GM23338 (cell line): ENCODE results near the gene TRAPPC12. TPM values are rescaled to one million over a fixed set of nuclear protein-coding genes. Genes with fewer than 3 reads are reported as not detected.

ENCODE experiments used
- ATAC-seq: fragments of 200-7000 bp; cut with Tn5 transposase; 3 replicates; pipeline ENCODE4 v1.9.1; 2020
- DNase-seq: peaks from one replicate; pipeline ENCODE4 v3.0.0-alpha.2; 2015; ENCODE audit warnings: low spot score
- H2AFZ ChIP-seq: fragments of 200-600 bp; sonication (generic); 2 replicates; pipeline ENCODE4 v1.8.0; 2016; ENCODE audit warnings: antibody characterized with exemption, mild to moderate bottlenecking, moderate library complexity
- H3F3A ChIP-seq: fragments of 200-600 bp; sonication (generic); replicated peaks from 2 replicates; pipeline ENCODE4 v1.8.0; 2017; ENCODE audit warnings: antibody characterized with exemption, mixed run types, low read depth
- H3K27ac ChIP-seq: fragments of 200-600 bp; sonication (generic); 2 replicates; pipeline ENCODE4 v1.6.1; 2016; ENCODE audit warnings: low read depth
- H3K27me3 ChIP-seq: fragments of 200-600 bp; sonication (generic); 2 replicates; pipeline ENCODE4 v1.8.0; 2016; ENCODE audit warnings: mild to moderate bottlenecking, mixed run types, moderate library complexity; ENCODE audit not compliant: insufficient read depth
- H3K36me3 ChIP-seq: fragments of 200-600 bp; sonication (generic); 2 replicates; pipeline ENCODE4 v1.8.0; 2016; ENCODE audit warnings: mild to moderate bottlenecking; ENCODE audit not compliant: insufficient read depth
- H3K4me1 ChIP-seq: fragments of 200-600 bp; sonication (generic); 2 replicates; pipeline ENCODE4 v1.8.0; 2016; ENCODE audit warnings: mild to moderate bottlenecking, moderate library complexity; ENCODE audit not compliant: insufficient read depth
- H3K4me2 ChIP-seq: fragments of 200-600 bp; sonication (generic); 2 replicates; pipeline ENCODE4 v1.7.1; 2017; ENCODE audit warnings: mixed run types
- H3K4me3 ChIP-seq: fragments of 200-600 bp; sonication (generic); 2 replicates; pipeline ENCODE4 v1.6.1; 2016; ENCODE audit warnings: mixed run types
- H3K79me2 ChIP-seq: fragments of 200-600 bp; sonication (generic); replicated peaks from 2 replicates; pipeline ENCODE4 v1.8.0; 2017; ENCODE audit warnings: mild to moderate bottlenecking; ENCODE audit not compliant: insufficient read depth
- H3K9me2 ChIP-seq: fragments of 200-600 bp; sonication (generic); 2 replicates; pipeline ENCODE4 v1.8.0; 2017; ENCODE audit not compliant: insufficient read depth
- H4K20me1 ChIP-seq: fragments of 200-600 bp; sonication (generic); replicated peaks from 2 replicates; pipeline ENCODE4 v1.8.0; 2017; ENCODE audit warnings: mild to moderate bottlenecking; ENCODE audit not compliant: insufficient read depth
- H3K27ac Mint-ChIP-seq: 2 replicates; pipeline ENCODE4 v1.8.0; 2020; ENCODE audit warnings: inconsistent platforms, mild to moderate bottlenecking, moderate library complexity, mixed read lengths
- H3K27me3 Mint-ChIP-seq: 3 replicates; pipeline ENCODE4 v1.8.0; 2022; ENCODE audit warnings: low read depth, mild to moderate bottlenecking, moderate library complexity, mixed read lengths, inconsistent platforms; ENCODE audit not compliant: insufficient read depth, poor library complexity
- H3K36me3 Mint-ChIP-seq: 3 replicates; pipeline ENCODE4 v1.8.0; 2021; ENCODE audit warnings: low read depth, mild to moderate bottlenecking, inconsistent platforms, moderate library complexity, mixed read lengths
- H3K4me1 Mint-ChIP-seq: 3 replicates; pipeline ENCODE4 v1.8.0; 2020; ENCODE audit warnings: mild to moderate bottlenecking, inconsistent platforms, mixed read lengths
- H3K4me3 Mint-ChIP-seq: 3 replicates; pipeline ENCODE4 v1.8.0; 2021; ENCODE audit warnings: moderate library complexity, mild to moderate bottlenecking, inconsistent platforms, mixed read lengths
- H3K9me3 Mint-ChIP-seq: 3 replicates; pipeline ENCODE4 v1.8.0; 2020; ENCODE audit warnings: moderate library complexity, mild to moderate bottlenecking, inconsistent platforms, mixed read lengths
- CREB1 ChIP-seq: fragments of 250-450 bp; sonication (Bioruptor Pico); IDR thresholded peaks from 2 replicates; pipeline ENCODE4 v1.5.0; 2020; ENCODE audit warnings: low read depth, mild to moderate bottlenecking, moderate library complexity
- CTCF ChIP-seq, 2 experiments: fragments of 200-600 bp in 1 of 2; sonication (generic) in 1 of 2; conservative IDR thresholded peaks; 2 replicates each; pipeline versions ENCODE4 v1.5.1 to v1.6.1; 2016 to 2017; ENCODE audit warnings: antibody characterized with exemption in 2 of 2, low read depth in 2 of 2, mild to moderate bottlenecking in 2 of 2, moderate library complexity in 1 of 2
- EZH2 ChIP-seq: fragments of 200-600 bp; sonication (generic); IDR thresholded peaks from one replicate; pipeline ENCODE4 v1.8.0; 2017; ENCODE audit warnings: antibody characterized with exemption, mild to moderate bottlenecking, low read depth; ENCODE audit not compliant: unreplicated experiment
- EZH2phosphoT487 ChIP-seq: fragments of 200-600 bp; sonication (generic); IDR thresholded peaks from one replicate; pipeline ENCODE4 v1.8.1; 2018; ENCODE audit warnings: antibody characterized with exemption; ENCODE audit not compliant: unreplicated experiment
- JUNB ChIP-seq: IDR thresholded peaks from one replicate; pipeline ENCODE4 v1.6.1; 2016; ENCODE audit warnings: antibody characterized with exemption; ENCODE audit not compliant: unreplicated experiment
- NANOG ChIP-seq: IDR thresholded peaks from 2 replicates; pipeline ENCODE4 v1.6.1; 2016; ENCODE audit warnings: antibody characterized with exemption, borderline replicate concordance
- POLR2AphosphoS5 ChIP-seq: IDR thresholded peaks from 2 replicates; pipeline ENCODE4 v1.6.1; 2016; ENCODE audit warnings: antibody characterized with exemption, low read depth
- STAT1 ChIP-seq: IDR thresholded peaks from one replicate; pipeline ENCODE4 v1.6.1; 2016; ENCODE audit warnings: antibody characterized with exemption; ENCODE audit not compliant: unreplicated experiment
- ZNF114 ChIP-seq: fragments of 250-450 bp; sonication (Bioruptor Pico); IDR thresholded peaks from 2 replicates; pipeline ENCODE4 v1.5.0; 2020; ENCODE audit warnings: mild to moderate bottlenecking, moderate library complexity
- ZNF331 ChIP-seq: fragments of 250-450 bp; sonication (Bioruptor Pico); IDR thresholded peaks from 2 replicates; pipeline ENCODE4 v1.5.0; 2020; ENCODE audit warnings: low read depth, mild to moderate bottlenecking, moderate library complexity
- polyA plus RNA-seq: library from polyadenylated mRNA; unstranded; fragments of >200 nt; fragmentation: Nextera tagmentation; extraction: Ambion mirVana; gene quantifications from 2 replicates; pipeline ENCODE4 v1.2.1, GENCODE V29; 2016
- total RNA-seq: library from RNA; depleted of rRNA; stranded (reverse); fragments of >200 nt; shearing (Covaris generic); gene quantifications from 2 replicates; pipeline ENCODE4 v1.2.3, GENCODE V29; 2014
- TF ChIP-seq, protein P1 (sequence below): IDR thresholded peaks from 2 replicates; pipeline ENCODE4 v1.6.1; 2016; ENCODE audit warnings: antibody characterized with exemption
- TF ChIP-seq, protein P2 (sequence below): fragments of 250-450 bp; sonication (Bioruptor Pico); IDR thresholded peaks from 2 replicates; pipeline ENCODE4 v1.5.0; 2020; ENCODE audit warnings: mild to moderate bottlenecking, moderate library complexity
- TF ChIP-seq, protein P3 (sequence below): IDR thresholded peaks from one replicate; pipeline ENCODE4 v1.6.1; 2018; ENCODE audit warnings: antibody characterized with exemption; ENCODE audit not compliant: unreplicated experiment

The TRAPPC12 gene
- total and polyA plus RNA-seq, 2 experiments from 2014 or later = 48.9 to 57.7 TPM

- no peak overlapping the region for H3K4me3 ChIP-seq
- H4K20me1 ChIP-seq = no peaks in the 10 kb centered on the region
- no peak overlapping the region for H2AFZ ChIP-seq
- no peak overlapping the region for H3K27ac ChIP-seq
- TF ChIP-seq ZNF114 (CRISPR knock-in tag) (no peak), CREB1 (CRISPR knock-in tag) (no peak), EZH2 (no peak), JUNB (no peak), ZNF331 (no peak), POLR2AphosphoS5 (no peak), NANOG (no peak), STAT1 (no peak), EZH2phosphoT487 (no peak), CTCF (conservative IDR thresholded peaks at IDR 0.05; ENCODE audit: low read depth in 2 of 2) (no peak)
- TF ChIP-seq, protein P1, sequence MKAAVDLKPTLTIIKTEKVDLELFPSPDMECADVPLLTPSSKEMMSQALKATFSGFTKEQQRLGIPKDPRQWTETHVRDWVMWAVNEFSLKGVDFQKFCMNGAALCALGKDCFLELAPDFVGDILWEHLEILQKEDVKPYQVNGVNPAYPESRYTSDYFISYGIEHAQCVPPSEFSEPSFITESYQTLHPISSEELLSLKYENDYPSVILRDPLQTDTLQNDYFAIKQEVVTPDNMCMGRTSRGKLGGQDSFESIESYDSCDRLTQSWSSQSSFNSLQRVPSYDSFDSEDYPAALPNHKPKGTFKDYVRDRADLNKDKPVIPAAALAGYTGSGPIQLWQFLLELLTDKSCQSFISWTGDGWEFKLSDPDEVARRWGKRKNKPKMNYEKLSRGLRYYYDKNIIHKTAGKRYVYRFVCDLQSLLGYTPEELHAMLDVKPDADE = no peak
- TF ChIP-seq, protein P2, sequence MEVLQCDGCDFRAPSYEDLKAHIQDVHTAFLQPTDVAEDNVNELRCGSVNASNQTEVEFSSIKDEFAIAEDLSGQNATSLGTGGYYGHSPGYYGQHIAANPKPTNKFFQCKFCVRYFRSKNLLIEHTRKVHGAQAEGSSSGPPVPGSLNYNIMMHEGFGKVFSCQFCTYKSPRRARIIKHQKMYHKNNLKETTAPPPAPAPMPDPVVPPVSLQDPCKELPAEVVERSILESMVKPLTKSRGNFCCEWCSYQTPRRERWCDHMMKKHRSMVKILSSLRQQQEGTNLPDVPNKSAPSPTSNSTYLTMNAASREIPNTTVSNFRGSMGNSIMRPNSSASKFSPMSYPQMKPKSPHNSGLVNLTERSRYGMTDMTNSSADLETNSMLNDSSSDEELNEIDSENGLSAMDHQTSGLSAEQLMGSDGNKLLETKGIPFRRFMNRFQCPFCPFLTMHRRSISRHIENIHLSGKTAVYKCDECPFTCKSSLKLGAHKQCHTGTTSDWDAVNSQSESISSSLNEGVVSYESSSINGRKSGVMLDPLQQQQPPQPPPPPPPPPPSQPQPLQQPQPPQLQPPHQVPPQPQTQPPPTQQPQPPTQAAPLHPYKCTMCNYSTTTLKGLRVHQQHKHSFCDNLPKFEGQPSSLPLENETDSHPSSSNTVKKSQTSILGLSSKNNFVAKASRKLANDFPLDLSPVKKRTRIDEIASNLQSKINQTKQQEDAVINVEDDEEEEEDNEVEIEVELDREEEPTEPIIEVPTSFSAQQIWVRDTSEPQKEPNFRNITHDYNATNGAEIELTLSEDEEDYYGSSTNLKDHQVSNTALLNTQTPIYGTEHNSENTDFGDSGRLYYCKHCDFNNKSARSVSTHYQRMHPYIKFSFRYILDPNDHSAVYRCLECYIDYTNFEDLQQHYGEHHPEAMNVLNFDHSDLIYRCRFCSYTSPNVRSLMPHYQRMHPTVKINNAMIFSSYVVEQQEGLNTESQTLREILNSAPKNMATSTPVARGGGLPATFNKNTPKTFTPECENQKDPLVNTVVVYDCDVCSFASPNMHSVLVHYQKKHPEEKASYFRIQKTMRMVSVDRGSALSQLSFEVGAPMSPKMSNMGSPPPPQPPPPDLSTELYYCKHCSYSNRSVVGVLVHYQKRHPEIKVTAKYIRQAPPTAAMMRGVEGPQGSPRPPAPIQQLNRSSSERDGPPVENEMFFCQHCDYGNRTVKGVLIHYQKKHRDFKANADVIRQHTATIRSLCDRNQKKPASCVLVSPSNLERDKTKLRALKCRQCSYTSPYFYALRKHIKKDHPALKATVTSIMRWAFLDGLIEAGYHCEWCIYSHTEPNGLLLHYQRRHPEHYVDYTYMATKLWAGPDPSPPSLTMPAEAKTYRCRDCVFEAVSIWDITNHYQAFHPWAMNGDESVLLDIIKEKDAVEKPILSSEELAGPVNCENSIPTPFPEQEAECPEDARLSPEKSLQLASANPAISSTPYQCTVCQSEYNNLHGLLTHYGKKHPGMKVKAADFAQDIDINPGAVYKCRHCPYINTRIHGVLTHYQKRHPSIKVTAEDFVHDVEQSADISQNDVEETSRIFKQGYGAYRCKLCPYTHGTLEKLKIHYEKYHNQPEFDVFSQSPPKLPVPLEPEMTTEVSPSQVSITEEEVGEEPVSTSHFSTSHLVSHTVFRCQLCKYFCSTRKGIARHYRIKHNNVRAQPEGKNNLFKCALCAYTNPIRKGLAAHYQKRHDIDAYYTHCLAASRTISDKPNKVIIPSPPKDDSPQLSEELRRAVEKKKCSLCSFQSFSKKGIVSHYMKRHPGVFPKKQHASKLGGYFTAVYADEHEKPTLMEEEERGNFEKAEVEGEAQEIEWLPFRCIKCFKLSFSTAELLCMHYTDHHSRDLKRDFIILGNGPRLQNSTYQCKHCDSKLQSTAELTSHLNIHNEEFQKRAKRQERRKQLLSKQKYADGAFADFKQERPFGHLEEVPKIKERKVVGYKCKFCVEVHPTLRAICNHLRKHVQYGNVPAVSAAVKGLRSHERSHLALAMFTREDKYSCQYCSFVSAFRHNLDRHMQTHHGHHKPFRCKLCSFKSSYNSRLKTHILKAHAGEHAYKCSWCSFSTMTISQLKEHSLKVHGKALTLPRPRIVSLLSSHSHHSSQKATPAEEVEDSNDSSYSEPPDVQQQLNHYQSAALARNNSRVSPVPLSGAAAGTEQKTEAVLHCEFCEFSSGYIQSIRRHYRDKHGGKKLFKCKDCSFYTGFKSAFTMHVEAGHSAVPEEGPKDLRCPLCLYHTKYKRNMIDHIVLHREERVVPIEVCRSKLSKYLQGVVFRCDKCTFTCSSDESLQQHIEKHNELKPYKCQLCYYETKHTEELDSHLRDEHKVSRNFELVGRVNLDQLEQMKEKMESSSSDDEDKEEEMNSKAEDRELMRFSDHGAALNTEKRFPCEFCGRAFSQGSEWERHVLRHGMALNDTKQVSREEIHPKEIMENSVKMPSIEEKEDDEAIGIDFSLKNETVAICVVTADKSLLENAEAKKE = no peak
- TF ChIP-seq, protein P3, sequence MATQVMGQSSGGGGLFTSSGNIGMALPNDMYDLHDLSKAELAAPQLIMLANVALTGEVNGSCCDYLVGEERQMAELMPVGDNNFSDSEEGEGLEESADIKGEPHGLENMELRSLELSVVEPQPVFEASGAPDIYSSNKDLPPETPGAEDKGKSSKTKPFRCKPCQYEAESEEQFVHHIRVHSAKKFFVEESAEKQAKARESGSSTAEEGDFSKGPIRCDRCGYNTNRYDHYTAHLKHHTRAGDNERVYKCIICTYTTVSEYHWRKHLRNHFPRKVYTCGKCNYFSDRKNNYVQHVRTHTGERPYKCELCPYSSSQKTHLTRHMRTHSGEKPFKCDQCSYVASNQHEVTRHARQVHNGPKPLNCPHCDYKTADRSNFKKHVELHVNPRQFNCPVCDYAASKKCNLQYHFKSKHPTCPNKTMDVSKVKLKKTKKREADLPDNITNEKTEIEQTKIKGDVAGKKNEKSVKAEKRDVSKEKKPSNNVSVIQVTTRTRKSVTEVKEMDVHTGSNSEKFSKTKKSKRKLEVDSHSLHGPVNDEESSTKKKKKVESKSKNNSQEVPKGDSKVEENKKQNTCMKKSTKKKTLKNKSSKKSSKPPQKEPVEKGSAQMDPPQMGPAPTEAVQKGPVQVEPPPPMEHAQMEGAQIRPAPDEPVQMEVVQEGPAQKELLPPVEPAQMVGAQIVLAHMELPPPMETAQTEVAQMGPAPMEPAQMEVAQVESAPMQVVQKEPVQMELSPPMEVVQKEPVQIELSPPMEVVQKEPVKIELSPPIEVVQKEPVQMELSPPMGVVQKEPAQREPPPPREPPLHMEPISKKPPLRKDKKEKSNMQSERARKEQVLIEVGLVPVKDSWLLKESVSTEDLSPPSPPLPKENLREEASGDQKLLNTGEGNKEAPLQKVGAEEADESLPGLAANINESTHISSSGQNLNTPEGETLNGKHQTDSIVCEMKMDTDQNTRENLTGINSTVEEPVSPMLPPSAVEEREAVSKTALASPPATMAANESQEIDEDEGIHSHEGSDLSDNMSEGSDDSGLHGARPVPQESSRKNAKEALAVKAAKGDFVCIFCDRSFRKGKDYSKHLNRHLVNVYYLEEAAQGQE = no peak
- H3K9me2 ChIP-seq = no peaks in the 10 kb centered on the region
- H3K36me3 Mint-ChIP-seq = peaks cover 49% of the 10 kb centered on the region
- DNase-seq (no peak), ATAC-seq (no peak)
- no peaks in the 10 kb centered on the region for H3K27me3 ChIP-seq
- H3K4me1 ChIP-seq = no peaks in the 10 kb centered on the region
- H3K4me2 ChIP-seq = no peak overlapping the region
- no peaks in the 10 kb centered on the region for H3K27me3 Mint-ChIP-seq
- no peak overlapping the region for H3K4me3 Mint-ChIP-seq
- no peaks in the 10 kb centered on the region; the same call in 2 of the 3 replicates for H3K9me3 Mint-ChIP-seq
- no peaks in the 10 kb centered on the region for H3K4me1 Mint-ChIP-seq
- no peaks in the 10 kb centered on the region for H3F3A ChIP-seq
- no peaks in the 10 kb centered on the region for H3K79me2 ChIP-seq
- H3K36me3 ChIP-seq = no peaks in the 10 kb centered on the region
- no peak overlapping the region for H3K27ac Mint-ChIP-seq
These were observed 42.6 kb upstream of the TRAPPC12 start for GRCh38 chr2:3336844-3337243.
